GDM1 (cell line): ENCODE data around the gene TBC1D22B.
"Not testable (repeated sequence)": the region's sequence is repeated elsewhere in the genome, so short reads cannot be mapped to it uniquely, and the experiment has no call there.

Experiments
- DNase-seq: peaks from one replicate; lab custom pipeline; 2025; lab: John Stamatoyannopoulos, UW

TBC1D22B gene

DNA sequence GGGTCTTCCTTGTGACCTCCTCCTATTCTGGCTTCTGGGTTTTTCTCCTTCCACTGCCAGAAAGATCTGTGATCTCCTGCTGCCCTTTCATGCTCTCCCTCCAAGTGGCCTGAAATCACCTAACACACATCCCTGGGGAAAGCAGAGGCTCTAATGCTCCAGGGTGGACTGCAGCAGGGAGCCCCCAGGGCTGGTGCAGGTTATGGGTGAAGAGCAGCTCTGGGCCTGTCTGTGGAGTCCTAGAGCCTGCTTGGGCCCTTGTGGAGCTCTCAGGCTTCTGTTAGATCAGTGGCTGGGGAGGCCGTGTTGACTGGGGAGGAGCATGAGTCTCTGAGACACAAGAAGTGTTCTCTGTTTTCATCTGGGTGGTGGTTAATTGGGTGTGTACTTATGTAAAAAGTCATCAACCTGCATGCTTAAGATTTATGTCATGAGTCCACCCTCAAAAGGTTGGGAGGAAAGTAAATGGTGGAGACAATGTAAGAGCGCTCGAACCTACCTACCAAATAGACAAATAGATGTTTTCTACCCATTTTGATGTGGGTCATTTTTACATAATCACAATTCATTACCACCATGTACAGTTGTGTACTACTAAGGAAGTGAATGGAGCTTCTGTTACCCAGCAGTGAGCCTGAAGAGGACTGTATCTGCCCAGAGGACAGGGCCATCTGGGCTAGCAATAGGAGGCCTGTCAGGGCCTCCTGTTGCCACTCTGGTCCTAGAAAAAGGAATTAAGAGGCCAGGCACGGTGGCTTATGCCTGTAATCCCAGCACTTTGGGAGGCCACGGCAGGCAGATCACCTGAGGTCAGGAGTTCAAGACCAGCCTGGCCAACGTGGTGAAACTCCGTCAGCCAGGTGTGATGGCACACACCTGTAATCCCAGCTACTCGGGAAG lies 64.2 kb downstream of the TBC1D22B start:
- DNase-seq: no peak

DNA sequence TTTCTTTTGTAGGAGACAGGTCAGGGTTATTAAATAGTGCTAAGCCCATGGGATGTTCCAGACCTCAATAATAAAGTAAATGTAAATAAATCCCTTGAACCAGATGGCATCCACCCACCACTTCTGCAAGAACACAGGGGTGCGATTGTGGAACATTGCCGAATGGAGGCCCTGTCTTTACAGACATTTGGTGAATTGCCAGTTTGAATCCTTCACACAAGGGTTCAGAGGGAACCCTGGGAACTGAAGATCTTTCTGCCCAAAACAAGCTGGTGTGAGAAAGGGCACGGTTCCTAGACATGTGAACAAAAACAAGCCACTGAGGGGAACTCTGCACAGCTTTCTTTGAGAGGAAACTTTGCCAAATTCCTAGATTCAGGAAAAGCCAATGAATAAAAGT lies 66.0 kb downstream of the TBC1D22B start:
- DNase-seq: no peak

DNA sequence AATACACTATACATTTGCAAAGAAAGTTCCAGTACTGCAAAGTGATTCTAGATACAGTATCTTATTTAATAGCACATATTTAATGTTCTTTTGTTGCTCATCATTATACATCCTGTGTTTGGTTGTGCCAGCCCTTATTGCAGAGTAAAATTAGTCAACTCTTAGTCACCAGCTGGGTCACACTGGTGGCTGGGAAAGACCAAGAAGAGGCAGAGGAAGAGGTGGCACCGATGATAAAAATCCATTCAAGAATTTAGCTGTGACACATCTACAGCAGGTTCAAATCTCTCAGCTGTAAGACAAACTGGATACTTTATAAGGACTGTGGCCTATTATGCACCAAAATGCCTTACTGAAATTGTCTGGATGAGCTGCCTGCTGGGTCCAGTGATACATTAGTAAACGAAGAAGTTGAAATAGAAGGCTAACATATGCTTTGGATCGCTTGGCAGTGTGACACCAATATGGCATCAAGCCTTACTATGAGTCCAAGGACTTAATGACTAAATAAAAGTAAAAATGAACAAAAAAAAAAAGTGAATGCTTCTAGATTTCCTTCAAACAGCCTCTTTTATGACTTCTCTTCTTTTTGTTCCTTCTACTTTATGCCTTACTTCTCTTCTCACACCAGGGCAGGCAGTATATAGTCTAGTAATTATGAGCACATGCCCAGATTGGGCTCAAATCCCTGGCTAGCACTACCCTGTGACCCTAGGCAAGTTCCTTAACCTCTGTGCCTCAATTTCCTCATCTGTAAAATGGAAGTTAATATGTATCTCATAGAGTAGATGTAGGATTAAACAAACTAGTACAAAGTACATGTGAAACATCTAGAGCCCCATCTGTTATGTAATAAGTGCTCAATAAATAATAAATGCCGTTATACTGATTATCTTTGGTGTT lies 66.8 kb downstream of the TBC1D22B start:
- DNase-seq: no peak

DNA sequence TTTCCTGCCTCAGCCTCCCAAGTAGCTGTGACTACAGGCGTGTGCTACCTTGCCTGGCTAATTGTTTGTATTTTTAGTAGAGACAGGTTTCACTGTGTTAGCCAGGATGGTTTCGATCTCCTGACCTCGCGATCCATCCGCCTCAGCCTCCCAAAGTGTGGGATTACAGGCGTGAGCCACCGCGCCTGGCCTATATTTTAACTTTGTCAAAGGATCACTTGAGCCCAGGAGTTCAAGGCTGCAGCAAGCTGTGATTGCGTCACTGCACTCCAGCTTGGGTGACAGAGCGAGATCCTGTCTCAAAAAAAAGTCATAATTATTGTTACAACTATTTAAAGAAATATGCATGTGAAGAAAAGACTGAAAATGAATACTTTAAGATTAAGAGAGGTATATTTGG lies 72.8 kb downstream of the TBC1D22B start:
- not testable (repeated sequence) for DNase-seq

DNA sequence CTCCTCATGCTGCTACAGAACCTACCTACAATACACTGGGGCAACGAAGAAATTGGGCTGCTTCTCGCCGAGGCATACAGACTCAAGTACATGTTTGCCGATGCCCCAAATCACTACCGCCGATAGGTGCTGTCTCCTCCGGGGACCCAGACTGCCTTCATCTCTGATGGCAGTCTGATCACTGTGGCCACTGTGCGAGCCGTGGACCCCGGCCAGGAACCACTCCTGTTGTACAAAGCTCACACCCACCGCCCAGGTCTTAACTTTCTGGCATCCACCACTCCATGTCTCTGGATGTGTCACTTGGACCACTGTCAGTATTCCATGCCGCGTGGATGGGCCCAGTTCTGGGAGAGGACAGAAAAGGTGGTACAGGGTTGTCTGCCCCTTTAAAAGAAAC lies 73.5 kb downstream of the TBC1D22B start:
- no peak for DNase-seq

DNA sequence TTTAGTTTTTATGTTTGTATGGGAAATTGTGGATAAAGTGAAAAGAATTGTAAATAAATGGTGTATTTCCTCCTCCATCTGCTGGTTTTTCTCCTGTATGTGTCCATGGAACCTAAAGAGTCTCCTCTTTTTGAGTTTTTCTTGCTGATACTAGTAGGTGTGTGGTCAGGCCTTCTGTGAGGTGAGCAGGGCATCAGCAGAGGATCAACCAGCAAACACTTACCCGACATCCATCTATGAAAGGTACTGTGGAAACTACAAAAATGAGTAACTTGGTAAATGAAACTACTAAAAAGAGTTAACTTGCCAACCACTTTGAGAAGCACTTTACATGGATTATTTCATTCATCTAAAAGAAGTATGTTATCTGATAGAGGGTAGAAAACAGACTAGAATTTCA lies 75.3 kb downstream of the TBC1D22B start:
- no peak for DNase-seq

DNA sequence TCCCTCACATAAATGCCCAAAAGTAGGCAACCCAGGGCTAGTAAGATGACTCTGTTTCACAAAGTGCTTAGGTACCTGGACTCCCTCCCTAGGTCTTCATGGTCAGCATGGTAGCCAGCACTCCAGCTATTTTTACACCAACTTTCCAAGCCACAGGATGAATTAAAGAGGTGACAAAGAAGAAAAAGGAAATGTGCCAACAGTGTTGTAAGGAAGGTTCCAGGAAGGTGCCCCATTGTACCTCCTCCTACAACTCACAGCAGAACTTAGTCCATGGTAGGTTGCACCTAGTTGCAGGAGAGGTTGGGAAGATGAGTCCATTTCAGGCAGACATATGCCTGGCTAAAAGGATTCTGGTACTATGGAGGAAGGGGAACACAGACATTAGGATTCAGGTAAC lies 76.5 kb downstream of the TBC1D22B start:
- no peak for DNase-seq

DNA sequence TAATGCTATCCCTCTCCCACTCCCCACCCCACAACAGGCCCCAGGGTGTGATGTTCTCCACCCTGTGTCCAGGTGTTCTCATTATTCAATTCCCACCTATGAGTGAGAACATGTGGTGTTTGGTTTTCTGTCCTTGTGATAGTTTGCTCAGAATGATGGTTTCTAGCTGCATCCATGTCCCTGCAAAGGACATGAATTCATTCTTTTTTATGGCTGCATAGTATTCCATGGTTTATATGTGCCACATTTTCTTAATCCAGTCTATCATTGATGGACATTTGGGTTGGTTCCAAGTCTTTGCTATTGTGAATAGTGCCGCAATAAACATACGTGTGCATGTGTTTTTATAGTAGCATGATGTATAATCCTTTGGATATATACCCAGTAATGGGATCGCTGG lies 80.7 kb downstream of the TBC1D22B start:
- not testable (repeated sequence) for DNase-seq

DNA sequence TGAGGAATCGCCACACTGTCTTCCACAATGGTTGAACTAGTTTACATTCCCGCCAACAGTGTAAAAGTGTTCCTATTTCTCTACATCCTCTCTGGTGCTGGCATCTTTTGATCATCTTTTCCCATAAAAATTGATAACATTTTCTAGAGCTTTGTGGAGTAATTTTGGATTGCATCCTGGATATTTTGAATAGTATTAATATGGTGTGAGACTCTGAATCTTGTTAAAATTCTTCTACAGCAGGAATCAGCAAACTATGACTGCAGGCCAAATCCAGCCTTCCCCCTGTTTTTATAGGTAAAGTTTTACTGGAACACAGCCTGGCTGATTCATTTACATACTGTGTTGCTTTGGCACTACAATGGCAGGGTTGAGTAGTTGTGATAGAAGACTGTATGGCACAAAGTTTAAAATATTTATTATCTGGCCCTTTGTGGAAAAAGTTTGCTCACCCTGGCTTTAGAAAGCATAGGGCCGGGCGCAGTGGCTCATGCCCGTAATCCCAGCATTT lies 81.2 kb downstream of the TBC1D22B start:
- DNase-seq: no peak

DNA sequence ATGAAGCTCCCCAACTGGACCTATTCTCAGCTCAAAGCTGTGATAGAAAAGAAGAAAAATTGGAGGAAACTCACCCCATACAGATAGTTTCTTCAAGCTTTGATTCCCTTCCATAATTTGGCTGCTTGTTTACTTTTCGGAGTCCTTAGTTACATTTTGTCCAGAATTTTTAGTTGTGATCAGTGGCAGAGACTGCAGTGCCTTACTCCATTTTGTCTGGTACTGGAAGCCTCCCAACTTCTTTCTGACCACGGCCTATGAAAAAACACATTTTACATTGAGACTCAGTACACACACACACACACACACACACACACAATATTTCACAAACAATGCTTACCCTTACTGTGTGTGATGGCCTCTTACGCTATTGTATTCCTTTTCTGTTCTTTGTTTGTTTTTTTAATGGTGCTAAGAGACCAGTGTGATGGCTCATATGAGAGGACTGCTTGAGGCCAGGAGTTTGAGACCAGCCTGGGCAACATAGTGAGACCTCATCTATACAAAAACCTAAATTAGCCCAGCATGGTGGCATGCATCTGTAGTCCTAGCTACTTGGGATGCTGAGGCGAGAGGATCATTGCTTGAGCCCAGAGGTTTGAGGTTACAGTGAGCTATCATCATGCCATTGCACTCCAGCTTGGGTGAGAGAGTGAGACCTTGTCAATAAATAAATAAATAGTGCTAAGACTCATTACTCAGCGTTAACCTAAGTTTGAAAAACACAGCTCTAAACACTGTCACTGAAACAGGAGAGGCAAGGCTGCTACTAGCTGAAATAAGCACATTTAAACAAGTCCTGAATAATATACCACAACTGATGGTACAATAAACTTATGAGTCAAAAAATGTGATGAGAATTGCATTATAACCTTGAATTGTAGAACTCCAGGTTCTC lies 82.4 kb downstream of the TBC1D22B start:
- no peak for DNase-seq

DNA sequence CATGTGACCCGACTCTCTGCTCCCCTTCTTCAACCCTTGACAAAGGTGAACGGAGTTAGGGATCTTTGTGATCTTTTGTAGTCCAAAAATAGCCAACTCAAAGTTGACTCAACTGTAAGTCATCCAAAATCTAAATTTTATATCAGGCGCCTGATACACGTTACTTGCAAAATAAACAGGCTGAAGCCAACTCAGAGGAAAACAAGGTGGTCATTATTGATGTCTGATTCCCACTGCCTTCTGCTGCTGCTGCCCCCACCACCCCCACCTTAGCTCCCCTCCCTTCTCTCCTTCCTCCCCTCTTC lies 83.0 kb downstream of the TBC1D22B start:
- DNase-seq: no peak

DNA sequence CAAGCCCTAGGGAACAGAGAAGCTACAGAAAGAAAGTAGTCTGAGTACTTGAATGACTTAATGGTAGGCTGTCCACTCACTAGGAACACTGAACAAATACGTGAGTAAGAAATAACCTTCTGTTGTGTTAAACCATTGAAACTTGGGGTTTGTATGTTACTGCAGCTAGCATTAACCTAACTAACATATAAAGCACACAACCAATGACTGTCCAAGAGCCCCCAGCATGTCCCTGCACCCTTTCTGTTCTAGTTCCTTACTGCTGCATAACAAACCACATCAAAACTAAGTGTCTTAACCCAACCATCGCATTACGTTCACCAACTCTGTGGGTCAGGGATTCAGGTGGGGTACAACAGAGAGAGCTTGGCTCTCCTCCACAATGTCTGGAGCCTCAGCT lies 85.7 kb downstream of the TBC1D22B start:
- DNase-seq: no peak

DNA sequence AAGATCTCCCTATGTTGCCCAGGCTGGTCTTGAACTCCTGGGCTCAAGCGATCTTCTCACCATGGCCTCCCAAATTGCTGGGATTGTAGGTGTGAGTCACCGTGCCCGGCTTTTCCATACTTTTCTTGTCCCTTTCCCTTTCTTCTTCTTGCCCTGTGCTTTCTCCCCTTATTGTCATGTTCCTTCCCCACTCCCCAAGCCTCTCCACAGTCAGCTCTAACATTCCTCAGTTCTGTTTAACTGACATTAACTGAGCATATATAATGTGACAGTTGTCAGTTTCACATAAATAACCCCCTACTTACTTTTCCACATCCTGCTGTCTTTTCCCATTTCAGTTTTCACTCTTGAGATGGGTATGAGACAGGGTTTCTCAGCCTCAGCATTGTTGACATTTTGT lies 86.7 kb downstream of the TBC1D22B start:
- DNase-seq: no peak

DNA sequence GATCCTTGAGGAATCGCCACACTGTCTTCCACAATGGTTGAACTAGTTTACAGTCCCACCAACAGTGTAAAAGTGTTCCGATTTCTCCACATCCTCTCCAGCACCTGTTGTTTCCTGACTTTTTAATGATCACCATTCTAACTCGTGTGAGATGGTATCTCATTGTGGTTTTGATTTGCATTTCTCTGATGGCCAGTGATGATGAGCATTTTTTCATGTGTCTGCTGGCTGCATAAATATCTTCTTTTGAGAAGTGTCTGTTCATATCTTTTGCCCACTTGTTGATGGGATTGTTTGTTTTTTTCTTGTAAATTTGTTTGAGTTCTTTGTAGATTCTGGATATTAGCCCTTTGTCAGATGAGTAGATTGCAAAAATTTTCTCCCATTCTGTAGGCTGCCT lies 88.2 kb downstream of the TBC1D22B start:
- not testable (repeated sequence) for DNase-seq

DNA sequence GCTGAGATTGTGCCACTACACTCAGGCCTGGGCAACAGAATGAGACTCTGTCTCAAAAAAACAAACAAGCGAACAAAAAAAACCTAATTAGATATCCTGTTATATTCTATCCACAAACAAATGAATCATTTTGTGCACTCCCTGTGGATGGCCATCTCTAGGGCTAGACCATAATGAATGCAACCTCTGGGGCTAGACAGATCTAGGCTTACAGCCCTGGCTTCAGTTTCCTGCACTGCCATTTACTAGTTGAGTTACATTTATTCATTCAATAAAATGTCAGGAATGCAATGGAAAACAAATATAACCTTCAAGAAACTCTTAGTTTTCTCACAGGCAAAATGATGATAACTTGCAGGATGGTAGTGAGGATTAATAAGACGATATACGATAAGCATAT lies 89.6 kb downstream of the TBC1D22B start:
- no peak for DNase-seq

DNA sequence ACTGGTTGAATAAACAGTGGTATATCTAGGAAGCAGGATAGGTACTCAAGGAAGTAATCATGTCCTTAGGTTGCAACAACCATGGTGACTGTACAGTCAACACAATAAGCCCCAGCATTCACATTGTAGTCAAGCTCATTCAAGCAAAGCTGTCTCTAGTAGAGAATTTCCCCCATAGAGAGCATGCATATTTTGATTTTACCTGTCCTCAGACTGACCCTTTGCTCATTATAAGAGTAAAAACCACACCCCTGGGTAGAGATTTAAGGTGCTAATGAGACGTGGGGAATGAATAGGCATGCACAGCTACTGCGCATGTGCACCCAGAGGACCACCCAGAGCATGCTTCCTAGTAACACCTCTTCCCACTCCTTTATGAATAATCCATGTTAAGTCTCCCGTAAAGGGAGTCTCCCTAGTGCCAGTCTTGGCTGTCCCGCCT lies 90.1 kb downstream of the TBC1D22B start:
- no peak for DNase-seq

DNA sequence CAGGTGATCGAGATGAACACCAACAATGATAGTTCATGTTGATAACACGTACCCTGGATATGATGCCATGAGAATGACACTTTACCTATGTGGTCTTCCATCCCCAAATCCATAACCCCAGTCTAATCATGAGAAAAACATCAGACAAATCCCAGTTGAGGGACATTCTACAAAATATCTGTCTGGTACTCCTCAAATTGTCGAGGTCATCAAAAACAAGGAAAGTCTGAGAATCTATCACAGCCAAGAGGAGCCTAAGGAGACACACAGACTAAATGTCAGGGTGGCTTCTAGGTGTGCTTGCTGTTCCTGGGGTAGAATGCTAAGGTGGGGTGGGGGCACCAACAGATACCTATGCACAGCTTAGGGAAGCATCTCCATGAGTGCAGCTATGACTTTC lies 93.5 kb downstream of the TBC1D22B start:
- no peak for DNase-seq

DNA sequence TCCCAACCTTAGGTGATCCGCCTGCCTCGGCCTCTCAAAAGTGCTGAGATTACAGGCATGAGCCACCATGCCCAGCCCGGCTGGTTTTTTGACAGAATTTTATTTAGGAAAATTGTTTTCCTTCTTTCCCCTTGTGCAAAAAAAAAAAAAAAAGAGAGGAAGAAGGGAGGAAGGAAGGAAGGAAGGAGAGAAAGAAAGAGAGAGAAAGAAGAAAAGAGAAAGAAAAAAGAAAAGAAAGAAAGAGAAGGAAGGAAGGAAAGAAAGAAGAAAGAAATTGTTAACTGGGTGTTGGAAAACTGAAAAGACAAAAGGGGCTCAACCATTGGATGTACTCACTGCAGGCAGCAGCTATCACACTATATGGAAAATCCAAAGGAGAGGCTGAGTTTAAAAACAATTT lies 94.8 kb downstream of the TBC1D22B start:
- DNase-seq: no peak

DNA sequence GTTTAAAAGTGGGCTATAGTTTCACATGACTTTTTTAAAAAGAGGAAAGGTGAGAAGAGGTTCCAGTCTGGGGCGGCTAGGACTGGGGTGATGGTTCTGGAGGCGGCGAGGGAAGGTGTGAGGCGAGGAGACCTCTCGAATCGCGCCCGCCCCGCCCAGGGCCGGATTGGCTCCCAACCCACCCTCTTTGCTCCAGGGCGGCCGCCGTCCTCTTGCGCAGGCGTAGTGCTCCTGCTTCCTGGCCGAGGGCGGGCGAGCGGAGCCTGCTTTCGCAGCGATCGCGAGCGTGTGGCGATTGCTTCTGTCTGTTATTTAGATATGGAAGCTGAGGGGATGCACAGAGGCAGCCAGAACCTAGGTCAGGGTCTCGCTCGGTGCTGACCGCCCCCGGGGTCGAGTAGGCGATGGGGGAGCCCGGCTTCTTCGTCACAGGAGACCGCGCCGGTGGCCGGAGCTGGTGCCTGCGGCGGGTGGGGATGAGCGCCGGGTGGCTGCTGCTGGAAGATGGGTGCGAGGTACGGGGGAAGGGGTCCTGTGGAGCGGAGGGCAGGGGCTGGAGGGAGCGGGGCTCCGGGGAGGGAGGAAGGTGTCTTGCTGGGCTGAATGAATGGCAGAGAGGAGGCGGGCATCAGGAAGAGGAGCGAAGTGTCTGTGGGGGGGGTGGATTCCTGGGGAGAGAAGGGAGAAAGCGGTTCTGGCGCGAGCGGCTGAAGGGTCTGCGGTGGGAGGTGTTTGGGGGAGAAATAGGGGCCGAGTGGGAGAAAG lies 96.4 kb downstream of the TBC1D22B start, which contains the start of gene RNF8:
TSS of gene RNF8 (plus strand) at position 223 of the 765 bp plus-strand sequence. CDS start at position 405, 182 bp downstream.
- DNase-seq: peak; percentile 90

DNA sequence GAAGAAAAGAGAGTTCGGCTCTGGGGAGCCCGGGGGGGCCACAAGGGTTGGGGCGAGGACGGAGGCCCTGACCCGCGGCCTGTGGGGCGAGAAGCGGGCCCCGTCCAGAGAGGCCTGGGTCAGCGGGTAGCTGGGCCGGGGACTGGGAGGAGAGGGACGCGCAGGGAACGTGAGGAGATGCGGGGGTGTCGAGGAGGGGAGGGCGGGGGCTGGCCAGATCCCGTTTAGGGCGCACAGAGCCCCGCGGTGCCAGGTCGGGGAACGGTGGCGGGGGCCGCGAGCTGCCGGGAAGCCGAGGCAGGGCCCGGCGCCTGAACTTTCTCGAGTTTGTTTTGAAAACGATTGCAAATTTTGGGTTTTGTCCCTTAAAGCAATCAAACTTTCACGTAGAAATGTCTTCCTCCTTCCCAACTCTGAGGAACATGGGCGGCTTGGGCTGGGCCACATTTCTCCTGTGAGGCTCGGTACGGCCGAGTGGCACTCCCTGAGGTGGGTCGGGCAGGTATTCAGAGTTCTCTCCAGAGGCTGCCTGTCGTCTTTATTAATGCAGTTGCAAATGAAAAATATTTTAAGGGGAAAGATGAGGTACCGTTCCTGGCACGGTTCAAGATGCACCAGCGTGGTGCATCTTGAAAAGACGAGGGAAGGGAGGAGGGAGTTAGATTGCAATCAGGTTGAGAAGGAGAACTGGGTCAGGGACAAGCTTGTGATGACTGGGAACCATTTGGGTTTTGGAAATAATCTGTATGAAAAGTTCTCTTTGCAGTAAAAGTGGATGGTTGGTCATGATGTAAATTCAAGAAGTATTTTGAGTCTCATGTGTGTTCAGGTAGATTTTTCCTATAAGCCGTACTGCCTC lies 97.2 kb downstream of the TBC1D22B start:
- no peak for DNase-seq
